Small intestine (tissue), 7 donors: ENCODE measurements around the gene IL18RAP. TPM values are rescaled to one million over a fixed set of nuclear protein-coding genes. Genes with fewer than 3 reads are reported as not detected.

Experiments used
- DNase-seq, 2 donors: peaks; one replicate each; pipeline versions ENCODE4 v3.0.0 to v3.0.0-alpha.2; 2013
- FAIRE-seq: peaks from 2 replicates; lab custom pipeline; 2012; peaks lifted over from hg19 to GRCh38; lab: Jason Lieb, UNC
- H3K27ac ChIP-seq, 3 donors: one replicate each; pipeline ENCODE4 v1.5.1; 2013; ENCODE audit warnings: low read length in 2 of 3, mild to moderate bottlenecking in 2 of 3, control low read depth in 1 of 3, inconsistent platforms in 1 of 3, low read depth in 1 of 3, moderate library complexity in 1 of 3
- H3K27me3 ChIP-seq, 3 donors: one replicate each; pipeline ENCODE4 v1.6.1; 2013; ENCODE audit warnings: low read length in 3 of 3, inconsistent platforms in 1 of 3; ENCODE audit not compliant: control insufficient read depth in 3 of 3, insufficient read depth in 3 of 3
- H3K36me3 ChIP-seq, 3 donors: one replicate each; pipeline ENCODE4 v1.6.1; 2013; ENCODE audit warnings: low read length in 3 of 3, inconsistent platforms in 1 of 3, low read depth in 1 of 3, mild to moderate bottlenecking in 1 of 3, moderate library complexity in 1 of 3; ENCODE audit not compliant: control insufficient read depth in 3 of 3, insufficient read depth in 2 of 3
- H3K4me1 ChIP-seq, 3 donors: one replicate each; pipeline ENCODE4 v1.6.1; 2013; ENCODE audit warnings: low read length in 2 of 3, inconsistent platforms in 1 of 3, low read depth in 1 of 3, mild to moderate bottlenecking in 1 of 3, moderate library complexity in 1 of 3; ENCODE audit not compliant: control insufficient read depth in 3 of 3, insufficient read depth in 2 of 3
- H3K4me3 ChIP-seq, 3 donors: one replicate each; pipeline ENCODE4 v1.5.1; 2013; ENCODE audit warnings: low read length in 3 of 3, control low read depth in 1 of 3, inconsistent platforms in 1 of 3, low read depth in 1 of 3, mild to moderate bottlenecking in 1 of 3, moderate library complexity in 1 of 3
- H3K9me3 ChIP-seq, 2 donors: one replicate each; pipeline ENCODE4 v1.6.1; 2013; ENCODE audit warnings: low read depth in 1 of 2, low read length in 1 of 2; ENCODE audit not compliant: control insufficient read depth in 2 of 2, insufficient read depth in 1 of 2
- WGBS, 3 donors: extraction: QIAGEN DNeasy Blood & Tissue Kit; methylation state at CpG; one replicate each; pipeline ENCODE4 v1.1.7; 2013; 5-methylcytosine and 5-hydroxymethylcytosine counted together
- polyA plus RNA-seq, 4 donors: library from polyadenylated mRNA; stranded (reverse) in 3 of 4; unstranded in 1 of 4; fragments of 200-250 nt in 3 of 4; fragments of 120-200 nt in 1 of 4; gene quantifications; one replicate each; pipeline versions ENCODE4 v1.2.1 to v1.2.3, GENCODE V29; 2013
- donor health status: healthy with polysubstance abuse.
- donor health status: control.
- donor health status: control.
- donor health status: Bipolar disorder and iron deficiency.
- donor health status: healthy.

IL18RAP gene
- polyA plus RNA-seq, 4 donors: 0.22 to 1.00 (median 0.47) TPM

DNA sequence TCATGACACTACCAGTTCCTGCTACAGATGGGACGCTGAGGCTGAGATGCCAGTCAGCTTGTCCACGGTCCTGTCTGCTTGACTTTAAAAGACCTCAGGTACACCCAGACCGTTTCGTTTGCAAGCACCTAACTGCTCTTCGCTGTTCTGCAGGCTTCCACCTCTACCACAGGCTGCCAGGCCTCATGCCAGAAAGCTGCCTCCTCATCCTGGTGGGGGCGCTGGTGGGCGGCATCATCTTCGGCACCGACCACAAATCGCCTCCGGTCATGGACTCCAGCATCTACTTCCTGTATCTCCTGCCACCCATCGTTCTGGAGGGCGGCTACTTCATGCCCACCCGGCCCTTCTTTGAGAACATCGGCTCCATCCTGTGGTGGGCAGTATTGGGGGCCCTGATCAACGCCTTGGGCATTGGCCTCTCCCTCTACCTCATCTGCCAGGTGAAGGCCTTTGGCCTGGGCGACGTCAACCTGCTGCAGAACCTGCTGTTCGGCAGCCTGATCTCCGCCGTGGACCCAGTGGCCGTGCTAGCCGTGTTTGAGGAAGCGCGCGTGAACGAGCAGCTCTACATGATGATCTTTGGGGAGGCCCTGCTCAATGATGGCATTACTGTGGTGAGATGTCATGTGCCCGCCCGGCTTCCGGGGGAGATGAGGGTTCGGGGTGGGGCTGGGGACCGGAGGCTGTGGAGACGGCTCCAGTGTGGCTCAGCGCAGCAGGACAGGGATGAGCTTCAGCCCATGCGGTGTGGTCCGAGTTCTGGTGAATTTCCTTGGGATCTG is 55.9 kb downstream of the IL18RAP start:
- H3K27ac ChIP-seq: no peak overlapping the region
- no peaks in the 10 kb centered on the region for H3K27me3 ChIP-seq
- no peaks in the 10 kb centered on the region for H3K9me3 ChIP-seq
- no peaks in the 10 kb centered on the region for H3K4me1 ChIP-seq
- no peak overlapping the region for H3K4me3 ChIP-seq
- WGBS, 3 donors: 90 to 91% (median 90%) methylated on average over 36 of the region's 36 CpGs
- FAIRE-seq (no peak), DNase-seq (no peak)
- H3K36me3 ChIP-seq: no peaks in the 10 kb centered on the region

GRCh38 chr2:102480285-102481195 is 57.6 kb downstream of the IL18RAP start:
- Histone ChIP-seq H3K4me3 (no peak overlapping the region), H3K9me3 (no peaks in the 10 kb centered on the region), H3K36me3 (no peaks in the 10 kb centered on the region), H3K27ac (no peak overlapping the region), H3K27me3 (no peaks in the 10 kb centered on the region), H3K4me1 (peaks cover 0 to 11% (median 0%) of the 10 kb centered on the region in 3 donors)
- DNase-seq (no peak), FAIRE-seq (no peak)
- WGBS, 3 donors: 79 to 82% (median 81%) methylated on average over 11 of the region's 11 CpGs

GRCh38 chr2:102481931-102482330 is 59.0 kb downstream of the IL18RAP start:
- Histone ChIP-seq H3K4me3 (no peak overlapping the region), H3K36me3 (no peaks in the 10 kb centered on the region), H3K4me1 (peaks cover 0 to 11% (median 0%) of the 10 kb centered on the region in 3 donors), H3K9me3 (no peaks in the 10 kb centered on the region), H3K27ac (no peak overlapping the region), H3K27me3 (no peaks in the 10 kb centered on the region)
- 79 to 84% (median 80%) methylated on average over 7 of the region's 7 CpGs for WGBS, 3 donors
- FAIRE-seq (no peak), DNase-seq (no peak)

- Histone ChIP-seq H3K9me3 (no peaks in the 10 kb centered on the region), H3K27ac (no peak overlapping the region), H3K36me3 (no peaks in the 10 kb centered on the region), H3K4me1 (peaks cover 0 to 11% (median 0%) of the 10 kb centered on the region in 3 donors), H3K4me3 (no peak overlapping the region), H3K27me3 (no peaks in the 10 kb centered on the region)
- DNase-seq: no peak
- FAIRE-seq: no peak
- WGBS, 3 donors: 88 to 93% (median 88%) methylated on average over 6 of the region's 6 CpGs
These were observed 60.1 kb downstream of the IL18RAP start for GRCh38 chr2:102483086-102483485.

DNA sequence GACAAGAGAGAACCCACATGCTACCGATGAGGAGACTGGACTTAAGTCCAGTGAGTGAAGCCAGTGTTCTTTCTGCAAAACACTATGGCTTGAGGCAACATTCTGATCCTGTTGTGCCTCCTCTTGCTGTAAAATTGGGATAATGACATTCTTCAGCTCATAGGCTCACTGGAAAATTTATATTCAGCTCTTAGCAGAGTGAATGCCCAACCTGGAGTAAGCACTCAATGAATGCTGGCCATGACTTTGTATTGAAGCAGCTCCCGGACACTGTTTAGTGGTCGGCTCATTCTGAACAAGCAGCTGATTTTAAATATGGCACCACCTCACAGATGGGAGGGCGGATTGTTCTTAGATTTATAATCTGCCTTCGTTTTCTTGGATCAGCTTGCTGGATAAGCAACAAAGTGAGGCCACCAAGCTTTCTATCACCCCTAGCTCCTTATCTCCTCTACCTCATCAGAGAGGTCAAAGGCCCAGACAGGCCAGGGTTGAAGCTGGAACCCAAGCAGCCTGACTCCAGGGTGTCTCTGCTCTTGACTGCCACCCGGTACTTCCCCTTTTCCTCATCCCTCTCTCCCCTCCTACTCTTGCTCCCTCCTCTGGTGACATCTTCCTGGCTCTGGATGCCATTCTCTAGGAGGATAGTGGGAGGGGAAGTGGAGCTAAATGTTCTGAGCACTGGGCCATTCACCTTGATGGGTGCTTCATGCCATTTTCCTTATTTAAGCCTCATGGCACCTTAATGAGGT is 61.5 kb downstream of the IL18RAP start:
- DNase-seq (no peak), FAIRE-seq (no peak)
- no peaks in the 10 kb centered on the region for H3K9me3 ChIP-seq
- H3K27ac ChIP-seq: no peak overlapping the region
- H3K4me3 ChIP-seq: no peak overlapping the region
- peaks cover 0 to 11% (median 0%) of the 10 kb centered on the region in 3 donors for H3K4me1 ChIP-seq
- H3K36me3 ChIP-seq: no peaks in the 10 kb centered on the region
- WGBS, 3 donors: 85 to 89% (median 87%) methylated on average over 6 of the region's 6 CpGs
- no peaks in the 10 kb centered on the region for H3K27me3 ChIP-seq

DNA sequence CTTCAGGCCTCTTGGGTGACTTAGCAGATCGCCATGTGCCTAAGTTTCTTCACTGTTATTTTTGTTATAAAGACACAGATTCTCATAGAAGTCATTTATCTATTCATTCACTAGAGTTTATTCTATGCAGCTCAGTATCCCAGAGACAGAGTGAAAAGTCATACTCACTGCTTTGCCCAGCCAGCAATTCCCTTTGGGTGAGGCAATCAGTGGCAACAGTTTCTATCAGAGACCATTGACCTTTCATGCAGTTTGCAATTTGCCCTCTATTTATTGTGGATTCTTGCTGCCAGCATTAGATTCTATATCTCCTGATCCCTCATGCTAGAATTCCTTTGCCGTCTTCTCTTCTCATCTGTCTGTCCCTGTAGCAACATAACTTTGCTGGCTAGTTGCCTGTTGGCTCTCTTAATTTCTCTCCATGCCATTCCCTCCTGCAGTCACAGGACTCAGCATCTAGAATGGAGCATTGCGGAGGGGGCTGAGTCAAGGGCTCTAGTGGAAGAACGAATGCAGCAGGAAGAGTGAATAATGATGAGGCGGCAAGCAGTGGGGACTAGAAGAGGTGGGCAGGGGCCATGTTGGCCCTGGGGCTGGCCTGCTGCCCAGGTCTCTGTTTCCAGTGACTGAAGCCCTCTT is 62.3 kb downstream of the IL18RAP start:
- Histone ChIP-seq H3K27me3 (no peaks in the 10 kb centered on the region), H3K4me3 (no peak overlapping the region), H3K36me3 (no peaks in the 10 kb centered on the region), H3K9me3 (no peaks in the 10 kb centered on the region), H3K4me1 (peaks cover 0 to 11% (median 0%) of the 10 kb centered on the region in 3 donors), H3K27ac (no peak overlapping the region)
- DNase-seq (peak; percentile 35 to 39), FAIRE-seq (no peak)
- WGBS, 3 donors: 79 to 89% (median 79%) methylated on average over 5 of the region's 5 CpGs

DNA sequence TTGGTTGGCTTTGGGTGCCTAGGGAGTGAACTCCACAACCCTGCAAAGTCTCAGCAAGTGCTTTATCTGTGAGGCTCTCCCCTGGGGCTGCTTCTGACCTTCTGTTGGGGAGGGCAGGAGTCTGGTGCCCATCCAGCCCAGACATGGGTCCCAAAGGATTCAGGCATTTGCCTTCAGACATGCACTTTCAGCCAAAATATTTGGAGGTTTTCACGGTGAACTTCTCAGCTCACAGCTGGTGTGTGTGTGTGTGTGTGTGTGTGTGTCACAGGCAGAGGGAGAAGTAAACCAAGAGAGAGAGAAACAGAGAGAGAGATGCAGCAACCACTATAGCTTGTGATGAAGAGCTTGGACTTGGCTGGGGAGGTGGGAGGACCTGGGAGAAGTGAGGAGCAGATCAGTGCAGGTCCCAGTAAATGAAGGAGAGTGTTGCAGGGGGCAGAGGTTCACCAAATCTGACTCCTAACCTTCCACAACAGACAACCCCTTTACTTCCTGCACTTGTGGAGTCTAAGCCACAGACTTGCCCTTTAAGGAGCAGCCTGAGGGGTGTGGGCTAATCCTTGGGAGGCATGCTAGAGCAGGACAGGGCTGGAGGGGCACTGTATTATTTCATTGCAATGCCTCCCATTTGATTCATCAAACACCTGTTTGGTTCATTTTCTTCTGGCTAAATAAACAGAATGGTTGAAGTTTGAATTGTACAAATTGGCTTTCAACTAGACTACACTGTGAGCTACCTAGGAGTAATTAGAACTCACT is 64.2 kb downstream of the IL18RAP start:
- DNase-seq (no peak), FAIRE-seq (no peak)
- H3K36me3 ChIP-seq: no peaks in the 10 kb centered on the region
- H3K27ac ChIP-seq: no peak overlapping the region
- no peak overlapping the region for H3K4me3 ChIP-seq
- peaks cover 0 to 11% (median 0%) of the 10 kb centered on the region in 3 donors for H3K4me1 ChIP-seq
- H3K27me3 ChIP-seq: no peaks in the 10 kb centered on the region
- 66 to 91% (median 74%) methylated on average over 1 of the region's 1 CpG for WGBS, 3 donors
- H3K9me3 ChIP-seq: peaks cover 0 to 8% of the 10 kb centered on the region in 2 donors
